WTC11 (cell line): Measurements from ENCODE around the gene PCGF3. TPM values are rescaled to one million over a fixed set of nuclear protein-coding genes. Genes with fewer than 3 reads are reported as not detected.

Experiments used
- ATAC-seq: fragments of 200-7000 bp; cut with Tn5 transposase; 2 replicates; pipeline ENCODE4 v1.10.0; 2021; ENCODE audit warnings: mild to moderate bottlenecking, moderate library complexity
- CTCF ChIA-PET: fragments of 300-600 bp; sonication (Branson Sonifier 250); formaldehyde crosslinking; loops from one replicate; lab custom pipeline; 2021; ENCODE audit warnings: antibody characterized with exemption; lab: Charles Lee
- POLR2A ChIA-PET: fragments of 350-600 bp; sonication (Branson Sonifier 250); formaldehyde crosslinking; loops from one replicate; lab custom pipeline; 2021; ENCODE audit warnings: antibody characterized with exemption; lab: Charles Lee
- DNase-seq: peaks from one replicate; pipeline ENCODE4 v3.0.0; 2021; ENCODE audit warnings: low spot score
- H3K27ac Mint-ChIP-seq: 2 replicates; pipeline ENCODE4 v1.8.0; 2021; ENCODE audit warnings: mixed read lengths
- H3K27me3 Mint-ChIP-seq: 2 replicates; pipeline ENCODE4 v1.8.0; 2021; ENCODE audit warnings: low read depth, mild to moderate bottlenecking, moderate library complexity, mixed read lengths
- H3K36me3 Mint-ChIP-seq: 2 replicates; pipeline ENCODE4 v1.8.0; 2021; ENCODE audit warnings: mixed read lengths
- H3K4me1 Mint-ChIP-seq: 2 replicates; pipeline ENCODE4 v1.8.0; 2022; ENCODE audit warnings: mixed read lengths
- H3K4me3 Mint-ChIP-seq: 2 replicates; pipeline ENCODE4 v1.8.0; 2021; ENCODE audit warnings: mild to moderate bottlenecking, moderate library complexity, mixed read lengths
- H3K9me3 Mint-ChIP-seq: 2 replicates; pipeline ENCODE4 v1.8.0; 2021; ENCODE audit warnings: mixed read lengths
- CREM ChIP-seq: sonication (generic); formaldehyde crosslinking; IDR thresholded peaks from 2 replicates; pipeline ENCODE4 v1.8.1; 2022; ENCODE audit warnings: mild to moderate bottlenecking, missing genetic modification reagents, moderate library complexity
- ELF4 ChIP-seq: sonication (generic); formaldehyde crosslinking; IDR thresholded peaks from 2 replicates; pipeline ENCODE4 v1.8.1; 2022; ENCODE audit warnings: low read depth, mild to moderate bottlenecking, moderate library complexity, missing genetic modification reagents
- EMX1 ChIP-seq: fragments of 250-450 bp; sonication (Bioruptor Pico); IDR thresholded peaks from 2 replicates; pipeline ENCODE4 v1.8.0; 2021; ENCODE audit warnings: mild to moderate bottlenecking
- ETV6 ChIP-seq: sonication (generic); formaldehyde crosslinking; IDR thresholded peaks from 2 replicates; pipeline ENCODE4 v1.8.1; 2022; ENCODE audit warnings: mild to moderate bottlenecking, missing genetic modification reagents
- FOXP1 ChIP-seq: sonication (generic); formaldehyde crosslinking; IDR thresholded peaks from 2 replicates; pipeline ENCODE4 v1.8.0; 2022; ENCODE audit warnings: missing genetic modification reagents, mild to moderate bottlenecking, moderate library complexity, borderline replicate concordance
- NFATC4 ChIP-seq: fragments of 250-450 bp; sonication (Bioruptor Pico); IDR thresholded peaks from 2 replicates; pipeline ENCODE4 v1.9.0; 2021; ENCODE audit warnings: mild to moderate bottlenecking
- total RNA-seq: library from RNA; stranded (reverse); gene quantifications from 3 replicates; pipeline ENCODE4 v1.2.3, GENCODE V29; 2021
- TF ChIP-seq, protein P1 (sequence below): sonication (generic); formaldehyde crosslinking; IDR thresholded peaks from 2 replicates; pipeline ENCODE4 v1.8.1; 2023; ENCODE audit warnings: mild to moderate bottlenecking, moderate library complexity, missing genetic modification reagents
- TF ChIP-seq, protein P2 (sequence below): fragments of 200-600 bp; IDR thresholded peaks from 2 replicates; pipeline ENCODE4 v1.8.0; 2022; ENCODE audit warnings: antibody characterized with exemption
- TF ChIP-seq, protein P3 (sequence below): fragments of 250-450 bp; sonication (Bioruptor Pico); IDR thresholded peaks from 2 replicates; pipeline ENCODE4 v1.9.0; 2021; ENCODE audit warnings: mild to moderate bottlenecking
- TF ChIP-seq, protein P4 (sequence below): sonication (generic); formaldehyde crosslinking; IDR thresholded peaks from 2 replicates; pipeline ENCODE4 v1.8.1; 2023; ENCODE audit warnings: mild to moderate bottlenecking, missing genetic modification reagents, borderline replicate concordance
- TF ChIP-seq, protein P5 (sequence below): fragments of 250-450 bp; sonication (Bioruptor Pico); conservative IDR thresholded peaks from 2 replicates; pipeline ENCODE4 v1.9.0; 2021; ENCODE audit warnings: mild to moderate bottlenecking

PCGF3 gene
- total RNA-seq, 1 experiment from 2014 or later, result 65.7 TPM

DNA sequence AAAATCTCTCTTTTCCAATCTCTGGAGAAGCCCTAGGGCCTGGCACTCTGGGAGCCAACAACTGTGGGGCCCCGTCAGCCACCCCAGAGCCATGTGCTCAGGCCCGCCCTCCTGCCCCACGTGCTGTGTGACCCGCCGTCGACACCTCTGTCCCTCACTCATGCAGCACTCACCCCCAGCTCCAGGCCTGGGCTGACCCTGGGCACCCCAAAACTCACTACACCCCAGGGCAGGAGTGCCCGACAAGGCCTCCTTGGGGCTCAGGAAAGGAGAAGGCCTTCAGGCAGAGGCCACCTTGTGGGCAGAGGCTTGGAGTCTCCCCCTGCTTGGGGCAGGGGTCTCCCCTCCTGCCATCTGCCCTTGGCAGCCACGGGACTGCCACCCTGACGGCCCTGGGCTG, 25.5 kb upstream of the PCGF3 start:
- ChIA-PET CTCF (interaction anchor here (0.8 to 2.0 kb wide), 5 partner anchors 9 to 87 kb away, joined by 3 to 5 read pairs (median 4); no protein-coding TSS in a partner anchor), POLR2A (interaction anchor here (0.6 to 1.5 kb wide), 3 partner anchors 13 to 77 kb away, joined by 3 to 4 read pairs (median 4); no protein-coding TSS in a partner anchor)
- no peaks in the 10 kb centered on the region for H3K27me3 Mint-ChIP-seq
- H3K27ac Mint-ChIP-seq, result no peak overlapping the region
- TF ChIP-seq, protein P1, sequence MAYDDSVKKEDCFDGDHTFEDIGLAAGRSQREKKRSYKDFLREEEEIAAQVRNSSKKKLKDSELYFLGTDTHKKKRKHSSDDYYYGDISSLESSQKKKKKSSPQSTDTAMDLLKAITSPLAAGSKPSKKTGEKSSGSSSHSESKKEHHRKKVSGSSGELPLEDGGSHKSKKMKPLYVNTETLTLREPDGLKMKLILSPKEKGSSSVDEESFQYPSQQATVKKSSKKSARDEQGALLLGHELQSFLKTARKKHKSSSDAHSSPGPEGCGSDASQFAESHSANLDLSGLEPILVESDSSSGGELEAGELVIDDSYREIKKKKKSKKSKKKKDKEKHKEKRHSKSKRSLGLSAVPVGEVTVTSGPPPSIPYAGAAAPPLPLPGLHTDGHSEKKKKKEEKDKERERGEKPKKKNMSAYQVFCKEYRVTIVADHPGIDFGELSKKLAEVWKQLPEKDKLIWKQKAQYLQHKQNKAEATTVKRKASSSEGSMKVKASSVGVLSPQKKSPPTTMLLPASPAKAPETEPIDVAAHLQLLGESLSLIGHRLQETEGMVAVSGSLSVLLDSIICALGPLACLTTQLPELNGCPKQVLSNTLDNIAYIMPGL (CRISPR knock-in tag), result 0 out of 2 replicates have a peak, but pooled peaks have one; percentile 44
- TF ChIP-seq, protein P2, sequence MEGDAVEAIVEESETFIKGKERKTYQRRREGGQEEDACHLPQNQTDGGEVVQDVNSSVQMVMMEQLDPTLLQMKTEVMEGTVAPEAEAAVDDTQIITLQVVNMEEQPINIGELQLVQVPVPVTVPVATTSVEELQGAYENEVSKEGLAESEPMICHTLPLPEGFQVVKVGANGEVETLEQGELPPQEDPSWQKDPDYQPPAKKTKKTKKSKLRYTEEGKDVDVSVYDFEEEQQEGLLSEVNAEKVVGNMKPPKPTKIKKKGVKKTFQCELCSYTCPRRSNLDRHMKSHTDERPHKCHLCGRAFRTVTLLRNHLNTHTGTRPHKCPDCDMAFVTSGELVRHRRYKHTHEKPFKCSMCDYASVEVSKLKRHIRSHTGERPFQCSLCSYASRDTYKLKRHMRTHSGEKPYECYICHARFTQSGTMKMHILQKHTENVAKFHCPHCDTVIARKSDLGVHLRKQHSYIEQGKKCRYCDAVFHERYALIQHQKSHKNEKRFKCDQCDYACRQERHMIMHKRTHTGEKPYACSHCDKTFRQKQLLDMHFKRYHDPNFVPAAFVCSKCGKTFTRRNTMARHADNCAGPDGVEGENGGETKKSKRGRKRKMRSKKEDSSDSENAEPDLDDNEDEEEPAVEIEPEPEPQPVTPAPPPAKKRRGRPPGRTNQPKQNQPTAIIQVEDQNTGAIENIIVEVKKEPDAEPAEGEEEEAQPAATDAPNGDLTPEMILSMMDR, result no peak
- peak overlapping the region; percentile 57 for H3K4me3 Mint-ChIP-seq
- ATAC-seq (no peak), DNase-seq (no peak)
- no peaks in the 10 kb centered on the region for H3K9me3 Mint-ChIP-seq
- no peaks in the 10 kb centered on the region for H3K36me3 Mint-ChIP-seq
- H3K4me1 Mint-ChIP-seq, result 0 out of 2 replicates have a peak, but pooled peaks cover 6% of the 10 kb centered on the region

DNA sequence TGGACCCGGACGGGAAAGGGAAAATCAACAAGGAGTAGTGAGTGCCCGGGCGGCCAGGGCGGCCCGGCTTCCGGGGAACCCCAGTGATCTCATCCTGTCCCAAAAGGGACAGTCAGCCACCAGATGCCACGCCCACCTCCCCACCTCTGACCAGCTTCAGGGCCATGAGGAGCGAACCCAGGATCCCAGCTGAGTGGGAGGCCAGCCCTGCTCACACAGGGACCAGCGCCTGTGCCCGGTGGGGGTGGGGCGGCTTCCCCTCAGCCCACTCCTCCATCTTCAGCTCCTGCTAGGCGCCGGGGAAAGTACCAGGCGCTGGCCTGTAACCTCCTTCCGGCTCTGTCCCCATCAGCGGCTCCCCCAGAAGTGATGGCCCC, 25.1 kb upstream of the PCGF3 start:
- ATAC-seq, result no peak
- CTCF ChIA-PET, result interaction anchor here (0.8 to 2.0 kb wide), 6 partner anchors 9 to 86 kb away, joined by 3 to 5 read pairs (median 4); no protein-coding TSS in a partner anchor
- no peak for TF ChIP-seq ELF4
- TF ChIP-seq ETV6, result no peak
- no peak; the same call in 1 of the 2 replicates for TF ChIP-seq FOXP1 (CRISPR knock-in tag)
- TF ChIP-seq EMX1 (CRISPR knock-in tag), result no peak
- TF ChIP-seq, protein P3, sequence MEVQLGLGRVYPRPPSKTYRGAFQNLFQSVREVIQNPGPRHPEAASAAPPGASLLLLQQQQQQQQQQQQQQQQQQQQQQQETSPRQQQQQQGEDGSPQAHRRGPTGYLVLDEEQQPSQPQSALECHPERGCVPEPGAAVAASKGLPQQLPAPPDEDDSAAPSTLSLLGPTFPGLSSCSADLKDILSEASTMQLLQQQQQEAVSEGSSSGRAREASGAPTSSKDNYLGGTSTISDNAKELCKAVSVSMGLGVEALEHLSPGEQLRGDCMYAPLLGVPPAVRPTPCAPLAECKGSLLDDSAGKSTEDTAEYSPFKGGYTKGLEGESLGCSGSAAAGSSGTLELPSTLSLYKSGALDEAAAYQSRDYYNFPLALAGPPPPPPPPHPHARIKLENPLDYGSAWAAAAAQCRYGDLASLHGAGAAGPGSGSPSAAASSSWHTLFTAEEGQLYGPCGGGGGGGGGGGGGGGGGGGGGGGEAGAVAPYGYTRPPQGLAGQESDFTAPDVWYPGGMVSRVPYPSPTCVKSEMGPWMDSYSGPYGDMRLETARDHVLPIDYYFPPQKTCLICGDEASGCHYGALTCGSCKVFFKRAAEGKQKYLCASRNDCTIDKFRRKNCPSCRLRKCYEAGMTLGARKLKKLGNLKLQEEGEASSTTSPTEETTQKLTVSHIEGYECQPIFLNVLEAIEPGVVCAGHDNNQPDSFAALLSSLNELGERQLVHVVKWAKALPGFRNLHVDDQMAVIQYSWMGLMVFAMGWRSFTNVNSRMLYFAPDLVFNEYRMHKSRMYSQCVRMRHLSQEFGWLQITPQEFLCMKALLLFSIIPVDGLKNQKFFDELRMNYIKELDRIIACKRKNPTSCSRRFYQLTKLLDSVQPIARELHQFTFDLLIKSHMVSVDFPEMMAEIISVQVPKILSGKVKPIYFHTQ (CRISPR knock-in tag), result no peak
- TF ChIP-seq, protein P1 (CRISPR knock-in tag), result no peak
- TF ChIP-seq, all 79 proteins: peak for 0
- Mint-ChIP-seq H3K4me1 (0 out of 2 replicates have a peak, but pooled peaks cover 6% of the 10 kb centered on the region), H3K27me3 (no peaks in the 10 kb centered on the region), H3K27ac (no peak overlapping the region), H3K36me3 (no peaks in the 10 kb centered on the region), H3K4me3 (peak overlapping the region; percentile 57), H3K9me3 (no peaks in the 10 kb centered on the region)
- DNase-seq, result no peak
- POLR2A ChIA-PET, result interaction anchor here (0.6 to 1.5 kb wide), 3 partner anchors 13 to 78 kb away, joined by 3 to 4 read pairs (median 4); no protein-coding TSS in a partner anchor

DNA sequence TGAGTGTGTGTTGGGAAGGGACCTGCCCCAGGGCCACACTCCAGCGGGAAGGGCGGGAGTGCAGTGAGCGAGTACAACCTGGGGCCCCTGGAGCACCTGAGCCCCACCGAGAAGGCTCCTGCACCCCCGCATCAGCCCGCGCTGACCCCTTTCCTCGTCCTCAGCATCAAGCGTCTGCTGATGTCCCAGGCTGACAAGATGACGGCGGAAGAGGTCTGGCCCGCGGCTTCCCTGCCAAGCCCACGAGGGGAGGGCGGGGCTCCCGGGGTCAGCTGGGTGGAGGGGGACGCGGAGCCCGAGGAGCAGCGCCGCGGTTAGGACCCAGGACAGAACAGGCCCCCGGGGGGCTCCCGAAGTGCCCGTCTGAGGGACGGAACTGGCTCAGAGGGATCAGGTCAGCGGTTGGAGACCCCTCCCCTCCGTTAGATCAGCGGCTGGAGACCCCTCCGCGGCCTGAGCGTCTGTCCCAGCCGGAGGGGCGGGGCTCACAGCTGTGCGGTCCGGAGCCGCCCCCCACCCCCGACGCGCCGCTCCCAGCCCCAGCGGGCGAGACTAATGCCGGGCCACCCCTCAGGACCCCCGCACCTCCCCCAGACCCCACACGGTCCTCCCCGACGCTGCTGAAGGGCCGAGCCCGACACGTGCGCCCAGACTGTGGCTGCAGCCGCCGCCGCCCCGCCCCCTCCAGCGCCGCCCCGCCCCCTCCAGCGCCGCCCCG, 24.5 kb upstream of the PCGF3 start:
- ChIA-PET CTCF (interaction anchor here (0.8 to 2.0 kb wide), 5 partner anchors 17 to 78 kb away, joined by 3 to 5 read pairs (median 4); no protein-coding TSS in a partner anchor), POLR2A (interaction anchor here (0.8 to 1.5 kb wide), 2 partner anchors 14 to 18 kb away, joined by 3 to 4 read pairs; no protein-coding TSS in a partner anchor)
- Mint-ChIP-seq H3K27me3 (no peaks in the 10 kb centered on the region), H3K4me1 (0 out of 2 replicates have a peak, but pooled peaks cover 6% of the 10 kb centered on the region), H3K9me3 (no peaks in the 10 kb centered on the region), H3K36me3 (no peaks in the 10 kb centered on the region), H3K4me3 (peak overlapping the region; percentile 57), H3K27ac (no peak overlapping the region)
- ATAC-seq (peak; percentile 23), DNase-seq (peak; percentile 62)
- TF ChIP-seq, protein P4, sequence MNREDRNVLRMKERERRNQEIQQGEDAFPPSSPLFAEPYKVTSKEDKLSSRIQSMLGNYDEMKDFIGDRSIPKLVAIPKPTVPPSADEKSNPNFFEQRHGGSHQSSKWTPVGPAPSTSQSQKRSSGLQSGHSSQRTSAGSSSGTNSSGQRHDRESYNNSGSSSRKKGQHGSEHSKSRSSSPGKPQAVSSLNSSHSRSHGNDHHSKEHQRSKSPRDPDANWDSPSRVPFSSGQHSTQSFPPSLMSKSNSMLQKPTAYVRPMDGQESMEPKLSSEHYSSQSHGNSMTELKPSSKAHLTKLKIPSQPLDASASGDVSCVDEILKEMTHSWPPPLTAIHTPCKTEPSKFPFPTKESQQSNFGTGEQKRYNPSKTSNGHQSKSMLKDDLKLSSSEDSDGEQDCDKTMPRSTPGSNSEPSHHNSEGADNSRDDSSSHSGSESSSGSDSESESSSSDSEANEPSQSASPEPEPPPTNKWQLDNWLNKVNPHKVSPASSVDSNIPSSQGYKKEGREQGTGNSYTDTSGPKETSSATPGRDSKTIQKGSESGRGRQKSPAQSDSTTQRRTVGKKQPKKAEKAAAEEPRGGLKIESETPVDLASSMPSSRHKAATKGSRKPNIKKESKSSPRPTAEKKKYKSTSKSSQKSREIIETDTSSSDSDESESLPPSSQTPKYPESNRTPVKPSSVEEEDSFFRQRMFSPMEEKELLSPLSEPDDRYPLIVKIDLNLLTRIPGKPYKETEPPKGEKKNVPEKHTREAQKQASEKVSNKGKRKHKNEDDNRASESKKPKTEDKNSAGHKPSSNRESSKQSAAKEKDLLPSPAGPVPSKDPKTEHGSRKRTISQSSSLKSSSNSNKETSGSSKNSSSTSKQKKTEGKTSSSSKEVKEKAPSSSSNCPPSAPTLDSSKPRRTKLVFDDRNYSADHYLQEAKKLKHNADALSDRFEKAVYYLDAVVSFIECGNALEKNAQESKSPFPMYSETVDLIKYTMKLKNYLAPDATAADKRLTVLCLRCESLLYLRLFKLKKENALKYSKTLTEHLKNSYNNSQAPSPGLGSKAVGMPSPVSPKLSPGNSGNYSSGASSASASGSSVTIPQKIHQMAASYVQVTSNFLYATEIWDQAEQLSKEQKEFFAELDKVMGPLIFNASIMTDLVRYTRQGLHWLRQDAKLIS (CRISPR knock-in tag), result no peak
- TF ChIP-seq CREM (CRISPR knock-in tag) (no peak), NFATC4 (CRISPR knock-in tag) (no peak)
- TF ChIP-seq, protein P5, sequence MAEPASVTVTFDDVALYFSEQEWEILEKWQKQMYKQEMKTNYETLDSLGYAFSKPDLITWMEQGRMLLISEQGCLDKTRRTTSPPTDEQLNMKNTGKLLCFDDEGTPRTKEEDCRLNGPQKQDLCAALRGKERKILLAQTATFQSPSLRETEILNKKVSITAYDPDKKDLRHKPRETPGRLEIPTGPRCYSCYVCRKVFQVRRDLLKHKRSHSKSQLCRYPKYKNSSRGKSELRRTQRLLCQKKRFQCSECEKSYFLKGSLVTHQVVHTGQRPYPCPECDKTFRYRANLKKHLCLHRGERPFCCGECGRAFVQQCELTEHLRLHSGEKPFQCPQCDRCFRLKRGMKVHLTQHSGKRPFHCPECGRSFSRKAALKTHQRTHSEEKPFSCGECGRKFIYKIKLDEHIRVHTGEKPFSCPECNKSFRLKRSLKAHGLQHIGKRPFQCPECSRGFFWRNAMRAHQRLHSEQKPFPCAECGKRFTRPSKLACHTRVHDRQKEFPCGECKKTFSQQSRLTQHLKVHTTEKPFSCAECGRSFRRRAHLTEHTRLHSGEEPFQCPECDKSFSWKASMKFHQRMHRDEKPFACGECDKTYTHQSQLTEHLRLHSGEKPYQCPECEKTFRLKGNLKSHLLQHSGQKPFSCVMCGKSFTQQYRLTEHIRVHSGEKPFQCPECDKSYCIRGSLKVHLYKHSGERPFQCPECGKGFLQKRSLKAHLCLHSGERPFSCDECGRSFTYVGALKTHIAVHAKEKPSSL (CRISPR knock-in tag), result no peak
